ENCODE data around the gene WNT7B.

DNA sequence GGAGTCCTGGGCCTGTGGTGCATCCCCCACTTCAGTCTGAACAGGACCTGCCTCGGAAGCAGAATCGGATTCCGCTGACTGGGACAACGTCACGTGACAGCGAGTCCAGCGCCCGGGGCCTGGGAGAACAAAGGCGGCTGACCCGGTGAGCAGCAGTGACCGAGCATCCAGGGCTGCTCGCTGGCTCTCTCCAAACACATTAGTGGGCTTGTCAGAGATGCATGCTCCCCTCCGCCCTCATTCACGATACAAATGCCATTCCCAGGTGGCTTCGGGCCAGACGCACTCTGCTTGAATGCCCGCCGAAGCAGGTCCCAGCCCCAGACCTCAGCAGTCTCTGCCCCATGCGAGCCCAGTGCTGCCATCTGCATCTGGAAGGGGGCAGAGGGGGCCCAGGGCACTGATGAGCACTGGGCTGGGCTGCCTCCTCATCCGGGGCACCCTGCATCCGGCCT is 91.0 kb downstream of the WNT7B start:
- TF ChIP-seq YY1 (IDR thresholded peaks at IDR 0.05; ENCODE audit: insufficient read depth, insufficient read length) (no peak), ZNF274 (IDR thresholded peaks at IDR 0.05; ENCODE audit: low read depth, low read length) (no peak), SUZ12 (IDR thresholded peaks at IDR 0.05; ENCODE audit: extremely low read depth, insufficient read depth, insufficient read length) (no peak)

All from NT2/D1 (cell line).